Suprapubic skin (tissue), 4 donors: ENCODE results near the gene TMEM156.

Experiments
- EP300 ChIP-seq: sonication (generic); formaldehyde crosslinking; IDR thresholded peaks from one replicate; pipeline ENCODE4 v1.6.1; 2017; ENCODE audit warnings: antibody characterized with exemption
- POLR2A ChIP-seq, 2 donors: fragments of 450-650 bp; IDR thresholded peaks; one replicate each; pipeline ENCODE4 v1.6.1; 2017; ENCODE audit warnings: antibody characterized with exemption in 2 of 2, mild to moderate bottlenecking in 2 of 2, moderate library complexity in 2 of 2
- POLR2AphosphoS5 ChIP-seq, 3 donors: sonication (generic); formaldehyde crosslinking; IDR thresholded peaks; one replicate each; pipeline ENCODE4 v1.6.1; 2017; ENCODE audit warnings: antibody characterized with exemption in 3 of 3
- TF ChIP-seq, protein P1 (sequence below), 2 donors: fragments of 200-600 bp in 1 of 2; fragments of 450-650 bp in 1 of 2; sonication (generic) in 1 of 2; IDR thresholded peaks; one replicate each; pipeline ENCODE4 v1.5.1; 2016 to 2019; ENCODE audit warnings: antibody characterized with exemption in 2 of 2, mild to moderate bottlenecking in 1 of 2, moderate library complexity in 1 of 2

DNA sequence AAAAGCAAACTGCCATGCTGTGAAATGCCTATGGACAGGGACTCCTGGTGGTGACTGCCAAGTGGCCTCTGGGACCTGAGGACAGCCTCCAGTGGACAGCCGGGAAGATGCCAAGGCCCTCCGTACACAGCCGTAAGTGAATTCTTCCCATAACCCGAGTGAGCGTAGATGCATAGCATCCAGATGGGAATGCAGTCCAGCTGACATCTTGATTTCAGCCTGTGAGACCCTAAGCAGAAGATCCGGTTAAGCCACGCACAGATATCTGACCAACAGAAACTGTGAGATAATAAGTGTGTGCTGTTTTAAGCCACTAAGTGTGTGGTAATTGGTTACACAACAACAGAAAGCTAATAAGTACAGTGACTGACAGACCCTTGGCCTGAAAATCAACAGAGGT is 55.9 kb downstream of the TMEM156 start:
- TF ChIP-seq POLR2A (IDR thresholded peaks at IDR 0.05) (no peak), POLR2AphosphoS5 (IDR thresholded peaks at IDR 0.05) (no peak), EP300 (no peak)
- TF ChIP-seq, protein P1, sequence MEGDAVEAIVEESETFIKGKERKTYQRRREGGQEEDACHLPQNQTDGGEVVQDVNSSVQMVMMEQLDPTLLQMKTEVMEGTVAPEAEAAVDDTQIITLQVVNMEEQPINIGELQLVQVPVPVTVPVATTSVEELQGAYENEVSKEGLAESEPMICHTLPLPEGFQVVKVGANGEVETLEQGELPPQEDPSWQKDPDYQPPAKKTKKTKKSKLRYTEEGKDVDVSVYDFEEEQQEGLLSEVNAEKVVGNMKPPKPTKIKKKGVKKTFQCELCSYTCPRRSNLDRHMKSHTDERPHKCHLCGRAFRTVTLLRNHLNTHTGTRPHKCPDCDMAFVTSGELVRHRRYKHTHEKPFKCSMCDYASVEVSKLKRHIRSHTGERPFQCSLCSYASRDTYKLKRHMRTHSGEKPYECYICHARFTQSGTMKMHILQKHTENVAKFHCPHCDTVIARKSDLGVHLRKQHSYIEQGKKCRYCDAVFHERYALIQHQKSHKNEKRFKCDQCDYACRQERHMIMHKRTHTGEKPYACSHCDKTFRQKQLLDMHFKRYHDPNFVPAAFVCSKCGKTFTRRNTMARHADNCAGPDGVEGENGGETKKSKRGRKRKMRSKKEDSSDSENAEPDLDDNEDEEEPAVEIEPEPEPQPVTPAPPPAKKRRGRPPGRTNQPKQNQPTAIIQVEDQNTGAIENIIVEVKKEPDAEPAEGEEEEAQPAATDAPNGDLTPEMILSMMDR (IDR thresholded peaks at IDR 0.05) = no peak
